Effector memory CD4-positive, alpha-beta T cell (primary cell): ENCODE results near the gene NACC2.
A peak's percentile ranks its signal among the peaks of the same experiment; 100 is the strongest.

ENCODE experiments used
- DNase-seq, 3 donors: peaks; one replicate each; pipeline ENCODE4 v3.0.0-alpha.2; 2020
- H3K27ac ChIP-seq: 2 replicates; pipeline ENCODE4 v1.7.0; 2013; ENCODE audit warnings: mild to moderate bottlenecking, low read length, moderate library complexity; ENCODE audit not compliant: insufficient read depth, poor library complexity, severe bottlenecking
- H3K27me3 ChIP-seq: replicated peaks from 2 replicates; pipeline ENCODE4 v1.7.0; 2013; ENCODE audit warnings: mild to moderate bottlenecking, low read length; ENCODE audit not compliant: insufficient read depth, control insufficient read depth, poor library complexity, severe bottlenecking
- H3K36me3 ChIP-seq: 2 replicates; pipeline ENCODE4 v1.7.0; 2013; ENCODE audit warnings: mild to moderate bottlenecking, low read length, moderate library complexity; ENCODE audit not compliant: control insufficient read depth, insufficient read depth
- H3K4me1 ChIP-seq: 2 replicates; pipeline ENCODE4 v1.7.0; 2013; ENCODE audit warnings: low read length, mild to moderate bottlenecking; ENCODE audit not compliant: control insufficient read depth, insufficient read depth, poor library complexity, severe bottlenecking
- H3K4me3 ChIP-seq: 2 replicates; pipeline ENCODE4 v1.7.0; 2013; ENCODE audit warnings: low read length, low read depth, mild to moderate bottlenecking; ENCODE audit not compliant: insufficient read depth, poor library complexity, severe bottlenecking
- H3K9me3 ChIP-seq: 2 replicates; pipeline ENCODE4 v1.7.0; 2013; ENCODE audit warnings: mild to moderate bottlenecking, low read length, moderate library complexity; ENCODE audit not compliant: control insufficient read depth

Gene NACC2

GRCh38 chr9:136110082-136111061 is 15.3 kb upstream of the NACC2 start:
- Histone ChIP-seq H3K36me3 (peaks cover 12% of the 10 kb centered on the region), H3K9me3 (no peaks in the 10 kb centered on the region), H3K4me3 (peak overlapping the region; percentile 67), H3K27ac (peak overlapping the region; percentile 45), H3K27me3 (no peaks in the 10 kb centered on the region), H3K4me1 (peaks cover 44% of the 10 kb centered on the region)
- peak in 1 of 3 donors; percentile 28 for DNase-seq

GRCh38 chr9:136109351-136110081 is 14.4 kb upstream of the NACC2 start:
- Histone ChIP-seq H3K36me3 (peaks cover 4% of the 10 kb centered on the region), H3K27me3 (no peaks in the 10 kb centered on the region), H3K9me3 (no peaks in the 10 kb centered on the region), H3K4me3 (peak overlapping the region; percentile 67), H3K27ac (peak overlapping the region; percentile 77), H3K4me1 (peaks cover 44% of the 10 kb centered on the region)
- peak; percentile 82 to 87 (median 86) for DNase-seq

GRCh38 chr9:136108648-136109266 is 13.7 kb upstream of the NACC2 start:
- Histone ChIP-seq H3K27ac (peak overlapping the region; percentile 77), H3K9me3 (no peaks in the 10 kb centered on the region), H3K4me3 (peak overlapping the region; percentile 67), H3K27me3 (no peaks in the 10 kb centered on the region), H3K4me1 (peaks cover 44% of the 10 kb centered on the region), H3K36me3 (no peaks in the 10 kb centered on the region)
- no peak for DNase-seq

GRCh38 chr9:136107953-136108647 is 13.0 kb upstream of the NACC2 start:
- Histone ChIP-seq H3K4me3 (no peak overlapping the region), H3K27ac (no peak overlapping the region), H3K36me3 (no peaks in the 10 kb centered on the region), H3K9me3 (no peaks in the 10 kb centered on the region), H3K4me1 (peaks cover 44% of the 10 kb centered on the region), H3K27me3 (no peaks in the 10 kb centered on the region)
- no peak for DNase-seq

- Histone ChIP-seq H3K4me1 (peaks cover 44% of the 10 kb centered on the region), H3K27ac (peak overlapping the region; percentile 48), H3K4me3 (peak overlapping the region; percentile 25), H3K27me3 (no peaks in the 10 kb centered on the region), H3K9me3 (no peaks in the 10 kb centered on the region), H3K36me3 (no peaks in the 10 kb centered on the region)
- DNase-seq, result peak; percentile 20 to 39 (median 20)
Measured at GRCh38 chr9:136107155-136107952, 12.3 kb upstream of the NACC2 start.

- no peak for DNase-seq
- Histone ChIP-seq H3K27ac (no peak overlapping the region), H3K4me3 (no peak overlapping the region), H3K27me3 (no peaks in the 10 kb centered on the region), H3K4me1 (peaks cover 37% of the 10 kb centered on the region), H3K9me3 (no peaks in the 10 kb centered on the region), H3K36me3 (no peaks in the 10 kb centered on the region)
Measured at GRCh38 chr9:136105398-136106135, 10.5 kb upstream of the NACC2 start.

- no peak overlapping the region for H3K27ac ChIP-seq
- H3K9me3 ChIP-seq, result no peaks in the 10 kb centered on the region
- no peaks in the 10 kb centered on the region for H3K36me3 ChIP-seq
- no peaks in the 10 kb centered on the region for H3K27me3 ChIP-seq
- peaks cover 30% of the 10 kb centered on the region for H3K4me1 ChIP-seq
- DNase-seq, result no peak
- H3K4me3 ChIP-seq, result no peak overlapping the region
Measured at GRCh38 chr9:136104916-136105315, 9.8 kb upstream of the NACC2 start.

GRCh38 chr9:136104488-136104800 is 9.4 kb upstream of the NACC2 start:
- H3K27me3 ChIP-seq, result no peaks in the 10 kb centered on the region
- no peaks in the 10 kb centered on the region for H3K36me3 ChIP-seq
- H3K9me3 ChIP-seq, result no peaks in the 10 kb centered on the region
- DNase-seq, result no peak
- H3K4me3 ChIP-seq, result no peak overlapping the region
- H3K4me1 ChIP-seq, result peaks cover 29% of the 10 kb centered on the region
- H3K27ac ChIP-seq, result no peak overlapping the region
